CD14-positive monocyte (primary cell): ENCODE data around the gene ARHGAP11A. TPM values are rescaled to one million over a fixed set of nuclear protein-coding genes. Genes with fewer than 3 reads are reported as not detected.
"Not testable (repeated sequence)": the region's sequence is repeated elsewhere in the genome, so short reads cannot be mapped to it uniquely, and the experiment has no call there.

Experiments used
- DNase-seq, 3 donors: peaks; one replicate each; pipeline ENCODE4 v3.0.0-alpha.2; 2011 to 2022
- H2AFZ ChIP-seq: 2 replicates; pipeline ENCODE4 v1.6.0; 2012; ENCODE audit warnings: mild to moderate bottlenecking, low read depth, low read length, inconsistent platforms; ENCODE audit not compliant: insufficient read depth, poor library complexity, severe bottlenecking
- H3K27ac ChIP-seq, 2 donors: 1 replicate in 1 of 2; 2 replicates in 1 of 2; pipeline ENCODE4 v1.5.1; 2012 to 2013; ENCODE audit warnings: low read length in 2 of 2, control low read depth in 1 of 2, inconsistent platforms in 1 of 2, low read depth in 1 of 2, mild to moderate bottlenecking in 1 of 2
- H3K27me3 ChIP-seq, 2 donors: one replicate each; pipeline versions ENCODE4 v1.6.0 to v1.6.1; 2011 to 2013; ENCODE audit warnings: low read length in 2 of 2; ENCODE audit not compliant: control insufficient read depth in 2 of 2, insufficient read depth in 2 of 2
- H3K36me3 ChIP-seq, 2 donors: replicated peaks in 1 of 2; 1 replicate in 1 of 2; 2 replicates in 1 of 2; pipeline versions ENCODE4 v1.5.1 to v1.6.1; 2012 to 2013; ENCODE audit warnings: low read length in 2 of 2, control low read depth in 1 of 2, inconsistent platforms in 1 of 2, mild to moderate bottlenecking in 1 of 2; ENCODE audit not compliant: insufficient read depth in 2 of 2, control insufficient read depth in 1 of 2
- H3K4me1 ChIP-seq, 2 donors: 1 replicate in 1 of 2; 2 replicates in 1 of 2; pipeline versions ENCODE4 v1.5.1 to v1.6.1; 2012 to 2013; ENCODE audit warnings: low read length in 2 of 2, control low read depth in 1 of 2, inconsistent platforms in 1 of 2, mild to moderate bottlenecking in 1 of 2, moderate library complexity in 1 of 2; ENCODE audit not compliant: insufficient read depth in 2 of 2, control insufficient read depth in 1 of 2
- H3K4me2 ChIP-seq: replicated peaks from 2 replicates; pipeline ENCODE3; 2012; ENCODE audit warnings: low read length, moderate library complexity, mild to moderate bottlenecking; ENCODE audit not compliant: poor library complexity, severe bottlenecking; ENCODE audit errors: extremely low read depth
- H3K4me3 ChIP-seq, 3 experiments: fragments of 200-600 bp in 1 of 3; sonication (generic) in 1 of 3; replicated peaks in 1 of 3; 1 replicate in 2 of 3; 2 replicates in 1 of 3; pipeline ENCODE4 v1.5.1; 2011 to 2013; ENCODE audit warnings: low read length in 3 of 3, mild to moderate bottlenecking in 3 of 3, control low read depth in 2 of 3, low read depth in 2 of 3, inconsistent platforms in 1 of 3, moderate library complexity in 1 of 3
- H3K79me2 ChIP-seq: 2 replicates; pipeline ENCODE4 v1.6.0; 2012; ENCODE audit warnings: mild to moderate bottlenecking, control low read depth, inconsistent platforms, low read length, moderate library complexity; ENCODE audit not compliant: insufficient read depth
- H3K9ac ChIP-seq: 2 replicates; pipeline ENCODE4 v1.6.0; 2017; ENCODE audit warnings: low read length, mild to moderate bottlenecking; ENCODE audit not compliant: insufficient read depth, poor library complexity, severe bottlenecking
- H3K9me3 ChIP-seq, 2 donors: replicated peaks in 1 of 2; 1 replicate in 1 of 2; 2 replicates in 1 of 2; pipeline versions ENCODE4 v1.5.1 to v1.6.1; 2012 to 2013; ENCODE audit warnings: low read length in 2 of 2, control low read depth in 1 of 2; ENCODE audit not compliant: control insufficient read depth in 1 of 2, insufficient read depth in 1 of 2
- H4K20me1 ChIP-seq: 2 replicates; pipeline ENCODE4 v1.6.0; 2012; ENCODE audit warnings: mild to moderate bottlenecking, low read length, control low read depth, moderate library complexity; ENCODE audit not compliant: insufficient read depth
- H3K27ac Mint-ChIP-seq, 7 donors: one replicate each; pipeline ENCODE4 v1.8.0; 2020; ENCODE audit warnings: mild to moderate bottlenecking in 7 of 7, mixed read lengths in 7 of 7, moderate library complexity in 6 of 7, inconsistent platforms in 2 of 7
- H3K27me3 Mint-ChIP-seq, 3 donors: one replicate each; pipeline ENCODE4 v1.8.0; 2021 to 2022; ENCODE audit warnings: low read depth in 3 of 3, mild to moderate bottlenecking in 3 of 3, mixed read lengths in 3 of 3, moderate library complexity in 3 of 3, inconsistent platforms in 1 of 3
- H3K36me3 Mint-ChIP-seq, 2 donors: one replicate each; pipeline ENCODE4 v1.8.0; 2020; ENCODE audit warnings: mixed read lengths in 2 of 2, inconsistent platforms in 1 of 2, mild to moderate bottlenecking in 1 of 2
- H3K4me1 Mint-ChIP-seq: one replicate; pipeline ENCODE4 v1.8.0; 2020; ENCODE audit warnings: mild to moderate bottlenecking, mixed read lengths
- H3K4me3 Mint-ChIP-seq, 2 donors: one replicate each; pipeline ENCODE4 v1.8.0; 2020; ENCODE audit warnings: mild to moderate bottlenecking in 2 of 2, mixed read lengths in 2 of 2, moderate library complexity in 1 of 2
- H3K9me3 Mint-ChIP-seq, 7 donors: one replicate each; pipeline ENCODE4 v1.8.0; 2020 to 2022; ENCODE audit warnings: mixed read lengths in 7 of 7, mild to moderate bottlenecking in 6 of 7, moderate library complexity in 6 of 7, inconsistent platforms in 2 of 7
- CTCF ChIP-seq: fragments of 200-600 bp; IDR thresholded peaks from one replicate; pipeline ENCODE4 v1.8.0; 2022; ENCODE audit warnings: antibody characterized with exemption, mild to moderate bottlenecking
- WGBS: methylation state at CpG from one replicate; pipeline ENCODE4 v1.1.5; 2013; ENCODE audit warnings: missing lambda C conversion rate; ENCODE audit not compliant: insufficient coverage; 5-methylcytosine and 5-hydroxymethylcytosine counted together
- intact Hi-C, 2 donors: fragments of 100-400 bp; cut with micrococcal nuclease; formaldehyde crosslinking; loops; one replicate each; pipeline versions ENCODE4 v1.15.0 to v1.15.1; 2023
- polyA plus RNA-seq, 3 donors: library from polyadenylated mRNA; depleted of rRNA in 1 of 3; unstranded in 2 of 3; stranded (reverse) in 1 of 3; fragments of 300-500 nt in 2 of 3; fragments of >200 nt in 1 of 3; fragmentation: Illumina TruSeq in 2 of 3; gene quantifications; 1 replicate in 2 of 3; 2 replicates in 1 of 3; pipeline ENCODE4 v1.2.3, GENCODE V29; 2012 to 2021

The ARHGAP11A gene
- polyA plus RNA-seq, 3 donors = 0.91 to 1.6 (median 1.4) TPM

- Mint-ChIP-seq H3K4me1 (peaks cover 16% of the 10 kb centered on the region), H3K27ac (peak overlapping the region; percentile 82 to 96 (median 90)), H3K4me3 (peak overlapping the region; percentile 100)
- H4K20me1 ChIP-seq, H3K36me3 ChIP-seq, H3K9me3 ChIP-seq, H3K27me3 ChIP-seq, DNase-seq, H3K36me3 Mint-ChIP-seq, intact Hi-C loops, H3K9me3 Mint-ChIP-seq, H3K27me3 Mint-ChIP-seq, H3K4me1 ChIP-seq: not testable (repeated sequence)
- 0% methylated on average over 6 of the region's 24 CpGs for WGBS
- H3K27ac ChIP-seq = peak overlapping the region in 1 of 2 donors; percentile 80
- H3K79me2 ChIP-seq = peaks cover 50% of the 10 kb centered on the region
- peak overlapping the region; percentile 53 to 98 (median 82) for H3K4me3 ChIP-seq
- peak overlapping the region; percentile 78 for H2AFZ ChIP-seq
- peak overlapping the region; percentile 54 for H3K4me2 ChIP-seq
- peak overlapping the region; percentile 60 for H3K9ac ChIP-seq
These were observed 645 bp downstream of the ARHGAP11A start for GRCh38 chr15:32615871-32616426.

- no peak overlapping the region for H3K4me2 ChIP-seq
- intact Hi-C loops = no loop called here
- no peaks in the 10 kb centered on the region for H3K4me1 ChIP-seq
- H3K27ac Mint-ChIP-seq = no peak overlapping the region
- no peaks in the 10 kb centered on the region for H3K9me3 ChIP-seq
- TF ChIP-seq CTCF = no peak
- H3K36me3 ChIP-seq = peaks cover 46 to 87% of the 10 kb centered on the region in 2 donors
- no peak overlapping the region for H3K27ac ChIP-seq
- H3K36me3 Mint-ChIP-seq = peaks cover 65 to 76% of the 10 kb centered on the region in 2 donors
- H3K9ac ChIP-seq = no peak overlapping the region
- WGBS = no CpG with 5 or more reads among the region's 3 CpGs
- peaks cover 3 to 10% (median 5%) of the 10 kb centered on the region in 3 donors for H3K27me3 Mint-ChIP-seq
- H4K20me1 ChIP-seq = no peaks in the 10 kb centered on the region
- no peaks in the 10 kb centered on the region for H3K9me3 Mint-ChIP-seq
- H3K4me3 Mint-ChIP-seq = no peak overlapping the region
- DNase-seq = no peak
- H3K27me3 ChIP-seq = no peaks in the 10 kb centered on the region
- H3K79me2 ChIP-seq = peaks cover 13% of the 10 kb centered on the region
- H3K4me3 ChIP-seq = no peak overlapping the region
- no peak overlapping the region for H2AFZ ChIP-seq
- peaks cover 3% of the 10 kb centered on the region for H3K4me1 Mint-ChIP-seq
These were observed 21.1 kb downstream of the ARHGAP11A start for GRCh38 chr15:32636410-32636809.
